ENCODE measurements around the gene TIGD6.

The TIGD6 gene

DNA sequence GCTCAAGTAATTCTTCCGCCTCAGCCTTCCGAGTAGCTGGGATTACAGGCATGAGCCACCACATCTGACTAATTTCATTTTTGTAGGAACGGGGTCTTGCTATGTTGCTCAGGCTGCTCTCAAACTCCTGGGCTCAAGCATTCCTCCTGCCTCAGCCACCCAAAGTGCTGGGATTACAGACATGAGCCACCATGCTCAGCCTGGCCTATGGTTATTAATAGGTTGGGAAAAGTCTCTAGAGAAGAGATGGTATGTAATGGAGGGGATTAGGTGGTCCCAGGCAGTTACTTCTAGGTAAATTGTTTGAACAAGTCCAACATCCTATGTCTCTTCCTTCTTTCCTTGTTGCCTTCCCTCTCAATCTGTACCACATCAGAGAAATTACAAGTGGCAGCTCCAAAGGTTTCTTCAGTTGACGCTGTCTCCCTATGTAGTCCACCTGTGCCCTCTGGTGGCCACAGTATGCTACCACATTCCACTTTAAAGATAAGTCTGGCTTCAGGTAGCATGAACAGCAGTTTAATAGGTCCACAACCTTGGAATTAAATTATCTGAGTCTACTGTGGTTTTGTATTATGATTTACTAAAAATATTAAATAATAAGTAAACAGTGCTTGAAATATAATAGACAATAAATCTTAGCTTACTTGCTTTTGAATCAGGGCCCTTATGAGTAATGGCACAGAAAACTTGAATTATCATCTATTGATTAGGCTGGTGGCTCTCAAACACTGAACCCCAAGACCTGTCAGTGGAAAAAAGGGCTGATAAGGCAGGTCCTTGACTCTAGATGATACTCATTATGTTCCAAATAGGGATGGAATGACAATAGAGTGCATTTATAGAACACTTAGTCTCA lies 9.7 kb downstream of the TIGD6 start:
- H3K4me3 ChIP-seq (ENCODE audit: insufficient read depth in 1 of 2, low read depth in 1 of 2, low read length in 2 of 2), result no peak overlapping the region
- peak; percentile 78 for DNase-seq
- H3K18ac ChIP-seq (ENCODE audit: low read depth in 1 of 2, low read length in 2 of 2), result no peak overlapping the region

DNA sequence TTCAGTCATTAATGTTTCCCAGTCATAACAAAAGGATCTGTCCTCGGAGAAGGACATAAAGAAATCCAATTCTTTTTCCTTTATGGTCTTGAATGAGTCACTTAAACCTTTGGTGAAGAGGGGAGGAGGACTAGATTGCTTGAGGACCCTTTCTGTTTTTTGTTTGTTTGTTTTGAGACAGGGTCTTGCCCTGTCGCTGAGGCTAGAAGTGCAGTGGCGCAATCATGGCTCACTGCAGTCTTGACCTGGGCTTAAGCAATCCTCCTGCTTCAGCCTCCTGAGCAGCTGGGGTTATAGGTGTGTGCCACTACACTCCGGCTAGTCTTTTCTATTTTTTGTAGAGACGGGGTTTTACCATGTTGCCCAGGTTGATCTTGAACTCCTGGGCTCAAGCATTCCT lies 12.3 kb downstream of the TIGD6 start:
- no peak overlapping the region for H2AK5ac ChIP-seq (ENCODE audit: low read length, severe bottlenecking)
- H3K4me2 ChIP-seq (ENCODE audit: low read length, poor library complexity, severe bottlenecking), result no peak overlapping the region
- H3K4me3 ChIP-seq (ENCODE audit: insufficient read depth in 1 of 2, low read depth in 1 of 2, low read length in 2 of 2), result no peak overlapping the region
- H3K27ac ChIP-seq (ENCODE audit: low read length, poor library complexity, severe bottlenecking), result no peak overlapping the region
- WGBS, result 89% methylated on average over 5 of the region's 5 CpGs
- H3K14ac ChIP-seq (ENCODE audit: low read length in 2 of 2), result no peak overlapping the region
- H2BK5ac ChIP-seq (ENCODE audit: low read depth, low read length, poor library complexity, severe bottlenecking), result no peak overlapping the region
- H3K9me3 ChIP-seq (ENCODE audit: control insufficient read depth, low read length), result no peaks in the 10 kb centered on the region
- H3K23ac ChIP-seq (ENCODE audit: low read length in 2 of 2), result no peak overlapping the region
- no peak overlapping the region for H2BK15ac ChIP-seq (ENCODE audit: low read depth, poor library complexity, severe bottlenecking)
- no peak overlapping the region for H3K18ac ChIP-seq (ENCODE audit: low read depth in 1 of 2, low read length in 2 of 2)
- no peak overlapping the region for H3K9ac ChIP-seq (ENCODE audit: low read length)
- no peaks in the 10 kb centered on the region for H3K27me3 ChIP-seq (ENCODE audit: control insufficient read depth in 1 of 2, insufficient read depth in 1 of 2, low read length in 2 of 2)
- no peak overlapping the region for H3K4ac ChIP-seq (ENCODE audit: low read depth in 1 of 2, low read length in 2 of 2)
- H2BK12ac ChIP-seq (ENCODE audit: low read length in 2 of 2), result no peak overlapping the region
- H4K8ac ChIP-seq (ENCODE audit: low read length), result no peak overlapping the region
- H3K36me3 ChIP-seq (ENCODE audit: control insufficient read depth in 1 of 2, insufficient read depth in 2 of 2, low read depth in 1 of 2, low read length in 2 of 2), result peaks cover 0 to 12% of the 10 kb centered on the region in 2 experiments
- H2BK120ac ChIP-seq (ENCODE audit: low read depth, low read length), result no peak overlapping the region
- no peaks in the 10 kb centered on the region for H3K4me1 ChIP-seq (ENCODE audit: control insufficient read depth, insufficient read depth, low read depth, low read length)
- DNase-seq, result peak; percentile 25
- no peaks in the 10 kb centered on the region for H3K79me1 ChIP-seq (replicated peaks; ENCODE audit: low read length, poor library complexity, severe bottlenecking)
- H4K91ac ChIP-seq (ENCODE audit: low read length), result no peak overlapping the region
- no peak overlapping the region for H2AFZ ChIP-seq (ENCODE audit: low read depth, low read length)

More for the DNA sequence above, 9.7 kb downstream of the TIGD6 start:
- Histone ChIP-seq H3K27me3 (ENCODE audit: control insufficient read depth in 1 of 2, insufficient read depth in 1 of 2, low read length in 2 of 2) (no peaks in the 10 kb centered on the region), H3K4ac (ENCODE audit: low read depth in 1 of 2, low read length in 2 of 2) (no peak overlapping the region), H3K4me2 (ENCODE audit: low read length, poor library complexity, severe bottlenecking) (no peak overlapping the region), H2BK5ac (ENCODE audit: low read depth, low read length, poor library complexity, severe bottlenecking) (no peak overlapping the region), H4K91ac (ENCODE audit: low read length) (no peak overlapping the region), H4K8ac (ENCODE audit: low read length) (no peak overlapping the region), H2AK5ac (ENCODE audit: low read length, severe bottlenecking) (no peak overlapping the region), H3K14ac (ENCODE audit: low read length in 2 of 2) (no peak overlapping the region), H3K79me1 (replicated peaks; ENCODE audit: low read length, poor library complexity, severe bottlenecking) (no peaks in the 10 kb centered on the region), H2BK120ac (ENCODE audit: low read depth, low read length) (no peak overlapping the region), H2AFZ (ENCODE audit: low read depth, low read length) (no peak overlapping the region), H3K27ac (ENCODE audit: low read length, poor library complexity, severe bottlenecking) (no peak overlapping the region), H3K4me1 (ENCODE audit: control insufficient read depth, insufficient read depth, low read depth, low read length) (peaks cover 2% of the 10 kb centered on the region), H2BK15ac (ENCODE audit: low read depth, poor library complexity, severe bottlenecking) (no peak overlapping the region), H3K9ac (ENCODE audit: low read length) (no peak overlapping the region), H3K9me3 (ENCODE audit: control insufficient read depth, low read length) (no peaks in the 10 kb centered on the region), H3K36me3 (ENCODE audit: control insufficient read depth in 1 of 2, insufficient read depth in 2 of 2, low read depth in 1 of 2, low read length in 2 of 2) (peaks cover 7 to 23% of the 10 kb centered on the region in 2 experiments), H3K23ac (ENCODE audit: low read length in 2 of 2) (no peak overlapping the region), H2BK12ac (ENCODE audit: low read length in 2 of 2) (no peak overlapping the region)
- WGBS, result 72% methylated on average over 4 of the region's 4 CpGs

DNA sequence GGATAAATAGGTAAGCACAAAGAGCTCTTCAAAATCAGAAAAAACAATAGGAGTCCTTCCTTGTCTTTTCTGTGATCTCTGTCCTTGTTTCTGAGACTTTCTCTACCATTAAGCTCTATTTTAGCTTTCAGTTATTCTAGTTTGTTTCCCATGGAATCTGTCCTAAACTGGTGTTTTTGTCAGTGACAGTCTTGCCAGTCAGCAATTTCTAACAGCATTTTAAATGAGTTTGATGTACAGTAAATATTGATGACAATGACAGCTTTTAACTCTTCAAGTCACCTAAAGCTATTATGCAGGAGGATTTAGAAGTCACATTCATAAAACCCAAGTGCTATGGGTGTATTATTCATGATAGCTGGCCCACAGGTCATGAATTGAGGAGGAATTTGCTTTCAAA lies 17.9 kb downstream of the TIGD6 start:
- Histone ChIP-seq H3K23ac (ENCODE audit: low read length in 2 of 2) (no peak overlapping the region), H3K27me3 (ENCODE audit: control insufficient read depth in 1 of 2, insufficient read depth in 1 of 2, low read length in 2 of 2) (no peaks in the 10 kb centered on the region), H2BK15ac (ENCODE audit: low read depth, poor library complexity, severe bottlenecking) (no peak overlapping the region), H3K9me3 (ENCODE audit: control insufficient read depth, low read length) (no peaks in the 10 kb centered on the region), H3K36me3 (ENCODE audit: control insufficient read depth in 1 of 2, insufficient read depth in 2 of 2, low read depth in 1 of 2, low read length in 2 of 2) (peaks cover 3 to 52% of the 10 kb centered on the region in 2 experiments), H2AK5ac (ENCODE audit: low read length, severe bottlenecking) (no peak overlapping the region), H2BK5ac (ENCODE audit: low read depth, low read length, poor library complexity, severe bottlenecking) (no peak overlapping the region), H3K4me3 (ENCODE audit: insufficient read depth in 1 of 2, low read depth in 1 of 2, low read length in 2 of 2) (no peak overlapping the region), H4K8ac (ENCODE audit: low read length) (no peak overlapping the region), H3K18ac (ENCODE audit: low read depth in 1 of 2, low read length in 2 of 2) (no peak overlapping the region), H2BK12ac (ENCODE audit: low read length in 2 of 2) (no peak overlapping the region), H3K4me1 (ENCODE audit: control insufficient read depth, insufficient read depth, low read depth, low read length) (no peaks in the 10 kb centered on the region), H4K91ac (ENCODE audit: low read length) (no peak overlapping the region), H3K4me2 (ENCODE audit: low read length, poor library complexity, severe bottlenecking) (no peak overlapping the region), H3K9ac (ENCODE audit: low read length) (no peak overlapping the region), H3K27ac (ENCODE audit: low read length, poor library complexity, severe bottlenecking) (no peak overlapping the region), H2AFZ (ENCODE audit: low read depth, low read length) (no peak overlapping the region), H3K14ac (ENCODE audit: low read length in 2 of 2) (no peak overlapping the region), H3K4ac (ENCODE audit: low read depth in 1 of 2, low read length in 2 of 2) (no peak overlapping the region), H3K79me1 (replicated peaks; ENCODE audit: low read length, poor library complexity, severe bottlenecking) (peaks cover 2% of the 10 kb centered on the region), H2BK120ac (ENCODE audit: low read depth, low read length) (no peak overlapping the region)
- DNase-seq, result no peak

DNA sequence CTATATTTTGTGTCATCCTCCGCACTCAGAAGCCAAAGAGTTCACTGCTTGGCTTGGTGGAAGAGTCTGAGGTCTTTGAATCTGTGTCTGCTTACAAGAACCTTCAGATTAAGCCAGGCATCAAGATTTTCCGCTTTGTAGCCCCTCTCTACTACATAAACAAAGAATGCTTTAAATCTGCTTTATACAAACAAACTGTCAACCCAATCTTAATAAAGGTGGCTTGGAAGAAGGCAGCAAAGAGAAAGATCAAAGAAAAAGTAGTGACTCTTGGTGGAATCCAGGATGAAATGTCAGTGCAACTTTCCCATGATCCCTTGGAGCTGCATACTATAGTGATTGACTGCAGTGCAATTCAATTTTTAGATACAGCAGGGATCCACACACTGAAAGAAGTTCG lies 19.2 kb downstream of the TIGD6 start:
- H3K27ac ChIP-seq (ENCODE audit: low read length, poor library complexity, severe bottlenecking), result no peak overlapping the region
- no peak overlapping the region for H2BK15ac ChIP-seq (ENCODE audit: low read depth, poor library complexity, severe bottlenecking)
- H4K8ac ChIP-seq (ENCODE audit: low read length), result no peak overlapping the region
- H3K9ac ChIP-seq (ENCODE audit: low read length), result no peak overlapping the region
- H3K4ac ChIP-seq (ENCODE audit: low read depth in 1 of 2, low read length in 2 of 2), result no peak overlapping the region
- 83% methylated on average over 2 of the region's 3 CpGs for WGBS
- H3K36me3 ChIP-seq (ENCODE audit: control insufficient read depth in 1 of 2, insufficient read depth in 2 of 2, low read depth in 1 of 2, low read length in 2 of 2), result peaks cover 3 to 54% of the 10 kb centered on the region in 2 experiments
- no peak overlapping the region for H3K23ac ChIP-seq (ENCODE audit: low read length in 2 of 2)
- no peaks in the 10 kb centered on the region for H3K4me1 ChIP-seq (ENCODE audit: control insufficient read depth, insufficient read depth, low read depth, low read length)
- H2BK12ac ChIP-seq (ENCODE audit: low read length in 2 of 2), result no peak overlapping the region
- no peak overlapping the region for H3K4me2 ChIP-seq (ENCODE audit: low read length, poor library complexity, severe bottlenecking)
- no peak overlapping the region for H3K14ac ChIP-seq (ENCODE audit: low read length in 2 of 2)
- H2AK5ac ChIP-seq (ENCODE audit: low read length, severe bottlenecking), result no peak overlapping the region
- no peak overlapping the region for H4K91ac ChIP-seq (ENCODE audit: low read length)
- H2BK120ac ChIP-seq (ENCODE audit: low read depth, low read length), result no peak overlapping the region
- peak; percentile 30 for DNase-seq
- no peak overlapping the region for H3K18ac ChIP-seq (ENCODE audit: low read depth in 1 of 2, low read length in 2 of 2)
- H3K4me3 ChIP-seq (ENCODE audit: insufficient read depth in 1 of 2, low read depth in 1 of 2, low read length in 2 of 2), result no peak overlapping the region
- no peaks in the 10 kb centered on the region for H3K27me3 ChIP-seq (ENCODE audit: control insufficient read depth in 1 of 2, insufficient read depth in 1 of 2, low read length in 2 of 2)
- no peak overlapping the region for H2BK5ac ChIP-seq (ENCODE audit: low read depth, low read length, poor library complexity, severe bottlenecking)
- peaks cover 2% of the 10 kb centered on the region for H3K79me1 ChIP-seq (replicated peaks; ENCODE audit: low read length, poor library complexity, severe bottlenecking)
- no peaks in the 10 kb centered on the region for H3K9me3 ChIP-seq (ENCODE audit: control insufficient read depth, low read length)
- no peak overlapping the region for H2AFZ ChIP-seq (ENCODE audit: low read depth, low read length)
